K562 (cell line): ENCODE measurements around the gene FBN3. TPM values are rescaled to one million over a fixed set of nuclear protein-coding genes. Genes with fewer than 3 reads are reported as not detected.
A peak's percentile ranks its signal among the peaks of the same experiment; 100 is the strongest.

Experiments
- ATAC-seq: fragments of 200-7000 bp; cut with Tn5 transposase; 3 replicates; pipeline ENCODE4 v1.9.1; 2020; ENCODE audit warnings: moderate library complexity
- BruUV-seq: library from RNA; stranded (reverse); fragments of 400-500 nt; replicated peaks from 2 replicates; lab custom pipeline; 2021; lab: Mats Ljungman, UMichigan
- CTCF ChIA-PET: fragments of 300-600 bp; formaldehyde crosslinking; extraction: SDS; loops from one replicate; lab custom pipeline; 2021; ENCODE audit warnings: low intra/inter-chr PET ratio; lab: Yijun Ruan, JAX
- POLR2A ChIA-PET: fragments of 300-600, 350-650 bp; sonication (Branson Sonifier 250); formaldehyde crosslinking; extraction: SDS; loops from one replicate; lab custom pipeline; 2021; ENCODE audit warnings: antibody characterized with exemption, inconsistent platforms; lab: Yijun Ruan, JAX
- DNase-seq, 4 experiments: peaks; one replicate each; pipeline versions ENCODE4 v3.0.0 to v3.0.0-alpha.2; 2011 to 2018; ENCODE audit warnings: low spot score in 3 of 4, mixed read lengths in 3 of 4; ENCODE audit errors: extremely low read depth in 1 of 4
- FAIRE-seq: peaks from 2 replicates; lab custom pipeline; 2011; peaks lifted over from hg19 to GRCh38; lab: Jason Lieb, UNC
- H2AFZ ChIP-seq: 2 replicates; pipeline ENCODE4 v1.6.0; 2011; ENCODE audit warnings: low read depth, low read length, control low read depth, inconsistent platforms
- H3K27ac ChIP-seq: fragments of 200-600 bp; 3 replicates; pipeline ENCODE4 v1.8.0; 2011; ENCODE audit warnings: low read depth, mild to moderate bottlenecking, control low read depth, inconsistent platforms, low read length, moderate library complexity, mixed read lengths; ENCODE audit errors: extremely low read depth
- H3K27me3 ChIP-seq, 2 experiments: fragments of 300-600 bp in 1 of 2; 2 replicates in 1 of 2; 3 replicates in 1 of 2; pipeline versions ENCODE4 v1.6.0 to v1.8.0; 2011; ENCODE audit warnings: inconsistent platforms in 2 of 2, low read length in 2 of 2, mild to moderate bottlenecking in 1 of 2, mixed read lengths in 1 of 2, moderate library complexity in 1 of 2; ENCODE audit not compliant: control insufficient read depth in 2 of 2, insufficient read depth in 2 of 2
- H3K36me3 ChIP-seq: fragments of 300-600 bp; 3 replicates; pipeline ENCODE4 v1.8.0; 2011; ENCODE audit warnings: mild to moderate bottlenecking, low read length, inconsistent platforms; ENCODE audit not compliant: control insufficient read depth, insufficient read depth
- H3K4me1 ChIP-seq, 2 experiments: fragments of 200-600 bp in 1 of 2; replicated peaks in 1 of 2; 2 replicates in 1 of 2; 3 replicates in 1 of 2; pipeline versions ENCODE4 v1.5.1 to v1.8.0; 2011; ENCODE audit warnings: inconsistent platforms in 2 of 2, low read length in 2 of 2, mild to moderate bottlenecking in 1 of 2, mixed read lengths in 1 of 2, moderate library complexity in 1 of 2; ENCODE audit not compliant: control insufficient read depth in 2 of 2, insufficient read depth in 2 of 2
- H3K4me2 ChIP-seq: 2 replicates; pipeline ENCODE4 v1.6.1; 2011; ENCODE audit warnings: low read length, control low read depth, inconsistent platforms, mixed read lengths; ENCODE audit not compliant: insufficient read depth
- H3K4me3 ChIP-seq: fragments of 200-600 bp; sonication (generic), shearing (Covaris generic); 2 replicates; pipeline ENCODE4 v1.5.1; 2016; ENCODE audit warnings: control low read depth, inconsistent platforms
- H3K79me2 ChIP-seq: fragments of 200-600 bp; 3 replicates; pipeline ENCODE4 v1.8.0; 2011; ENCODE audit warnings: low read length, inconsistent platforms; ENCODE audit not compliant: control insufficient read depth, insufficient read depth
- H3K9ac ChIP-seq, 2 experiments: 2 replicates each; pipeline versions ENCODE4 v1.6.0 to v1.6.1; 2011; ENCODE audit warnings: low read depth in 2 of 2, low read length in 2 of 2, control low read depth in 1 of 2, inconsistent platforms in 1 of 2, mild to moderate bottlenecking in 1 of 2, mixed read lengths in 1 of 2; ENCODE audit not compliant: insufficient read depth in 1 of 2
- H3K9me1 ChIP-seq: one replicate; pipeline ENCODE4 v1.6.0; 2011; ENCODE audit warnings: inconsistent platforms, mild to moderate bottlenecking, low read length, moderate library complexity; ENCODE audit not compliant: control insufficient read depth, insufficient read depth
- H3K9me3 ChIP-seq: replicated peaks from 2 replicates; pipeline ENCODE4 v1.5.1; 2011; ENCODE audit warnings: low read depth, low read length, inconsistent platforms; ENCODE audit not compliant: control insufficient read depth, insufficient read depth
- H4K20me1 ChIP-seq: replicated peaks from 2 replicates; pipeline ENCODE4 v1.6.1; 2011; ENCODE audit warnings: low read length, inconsistent platforms, mixed read lengths; ENCODE audit not compliant: control insufficient read depth, insufficient read depth
- CREM ChIP-seq: IDR thresholded peaks from 2 replicates; pipeline ENCODE4 v1.6.1; 2014; ENCODE audit warnings: antibody characterized with exemption, low read depth
- DEAF1 ChIP-seq: fragments of 450-650 bp; formaldehyde crosslinking; IDR thresholded peaks from 2 replicates; pipeline ENCODE4 v1.4.0; 2020; ENCODE audit warnings: mild to moderate bottlenecking, moderate library complexity
- RCOR1 ChIP-seq, 2 experiments: IDR thresholded peaks; 2 replicates each; pipeline ENCODE4 v1.6.1; 2012; ENCODE audit warnings: low read depth in 2 of 2, low read length in 2 of 2, borderline replicate concordance in 1 of 2, improper control_type of control experiment in 1 of 2
- TBL1XR1 ChIP-seq, 2 experiments: IDR thresholded peaks; 2 replicates each; pipeline ENCODE4 v1.6.1; 2012; ENCODE audit warnings: improper control_type of control experiment in 2 of 2, low read length in 2 of 2, mild to moderate bottlenecking in 1 of 2
- ZBTB33 ChIP-seq: sonication (generic); formaldehyde crosslinking; IDR thresholded peaks from 2 replicates; pipeline ENCODE4 v1.8.1; 2023; ENCODE audit warnings: mild to moderate bottlenecking, missing genetic modification reagents
- ZBTB40 ChIP-seq, 2 experiments: fragments of 450-650 bp in 1 of 2; sonication (generic) in 1 of 2; formaldehyde crosslinking in 1 of 2; IDR thresholded peaks; 2 replicates each; pipeline versions ENCODE4 v1.7.1 to v1.9.0; 2016 to 2022; ENCODE audit warnings: inconsistent platforms in 1 of 2, mild to moderate bottlenecking in 1 of 2, missing genetic modification reagents in 1 of 2
- ZNF384 ChIP-seq: IDR thresholded peaks from 2 replicates; pipeline ENCODE4 v1.6.1; 2012; ENCODE audit warnings: low read depth, low read length, improper control_type of control experiment
- WGBS: fragments of 100-300 bp; shearing (Covaris generic); methylation state at CpG from one replicate; pipeline ENCODE4 v1.1.6; 2016; ENCODE audit warnings: low coverage, mixed read lengths; ENCODE audit not compliant: insufficient coverage; ENCODE audit errors: missing lambda C conversion rate; 5-methylcytosine and 5-hydroxymethylcytosine counted together
- in situ Hi-C: fragments of 300-500 bp; cut with MboI; formaldehyde crosslinking; loops from 4 replicates; pipeline ENCODE4 v1.15.0; 2018; ENCODE audit warnings: inconsistent platforms, mixed read lengths
- intact Hi-C: fragments of 100-400 bp; cut with micrococcal nuclease; formaldehyde crosslinking; loops from 2 replicates; pipeline ENCODE4 v1.14.2; 2022
- polyA plus RNA-seq, 8 experiments: library from polyadenylated mRNA; depleted of rRNA in 4 of 8; stranded (reverse) in 5 of 8; unstranded in 3 of 8; fragments of >200 nt; fragmentation: Nextera tagmentation in 2 of 8; fragmentation: Illumina TruSeq in 1 of 8; extraction: Ambion mirVana in 2 of 8; extraction: Trizol in 1 of 8; gene quantifications; 2 replicates each; pipeline versions ENCODE4 v1.2.1 to v1.2.3, GENCODE V29; 2011 to 2014; ENCODE audit warnings: inconsistent platforms in 1 of 8, missing spikeins in 1 of 8
- total RNA-seq, 7 experiments: library from RNA; depleted of rRNA in 6 of 7; stranded (reverse); fragments of >200 nt in 6 of 7; fragmentation: Illumina TruSeq in 2 of 7; extraction: Trizol in 2 of 7; gene quantifications; 2 replicates each; pipeline versions ENCODE4 v1.2.1 to v1.2.3, GENCODE V29; 2011 to 2021; ENCODE audit warnings: low replicate concordance in 1 of 7

FBN3 gene
- total and polyA plus RNA-seq, 9 of the 15 experiments (the other 6 are each of a cell fraction or from before 2014, with no cell fraction given): under 0.01 to 0.29 (median 0.01) TPM; not detected in 4

GRCh38 chr19:8017808-8018207 is 131.6 kb downstream of the FBN3 start:
- Histone ChIP-seq H3K4me2 (no peak overlapping the region), H3K9me3 (no peaks in the 10 kb centered on the region), H3K27me3 (no peaks in the 10 kb centered on the region), H3K36me3 (peaks cover 3% of the 10 kb centered on the region; the same call in 2 of the 3 replicates), H3K4me3 (no peak overlapping the region), H4K20me1 (no peaks in the 10 kb centered on the region), H3K9ac (peak overlapping the region in 1 of 2 experiments; percentile 16; a peak in 1 of 4 replicates), H3K27ac (no peak overlapping the region), H2AFZ (peak overlapping the region; percentile 47), H3K4me1 (peaks cover 10 to 12% of the 10 kb centered on the region in 2 experiments; a peak in 4 of 5 replicates), H3K9me1 (no peaks in the 10 kb centered on the region), H3K79me2 (no peaks in the 10 kb centered on the region)
- WGBS: 54% methylated on average over 14 of the region's 14 CpGs
- no TSS peak for BruUV-seq
- POLR2A ChIA-PET: no interaction called here
- DNase-seq (peak; percentile 57 to 76 (median 62)), FAIRE-seq (peak; percentile 77), ATAC-seq (peak; percentile 96)
- intact Hi-C loops (loop anchor here (1.0 to 10.0 kb wide), 3 partner anchors 51 to 237 kb away; no protein-coding TSS in a partner anchor), in situ Hi-C loops (loop anchor here (5.0 kb wide), 2 partner anchors 139 to 234 kb away; no protein-coding TSS in a partner anchor)
- CTCF ChIA-PET: interaction anchor here (0.6 to 0.8 kb wide), 5 partner anchors 52 to 592 kb away, joined by 3 to 7 read pairs (median 3); partner anchors contain the start of genes ADAMTS10 and TRAPPC5
- TF ChIP-seq ZNF384 (peak; percentile 45), TBL1XR1 (IDR thresholded peaks at IDR 0.05; ENCODE audit: low read length in 2 of 2) (no peak), RCOR1 (IDR thresholded peaks at IDR 0.05; ENCODE audit: borderline replicate concordance in 1 of 2, low read depth in 2 of 2, low read length in 2 of 2) (0 out of 4 replicates have a peak, but pooled peaks of 1 of the 2 experiments have one; percentile 36), DEAF1 (CRISPR knock-in tag) (peak; percentile 66), ZBTB33 (CRISPR knock-in tag) (0 out of 2 replicates have a peak, but pooled peaks have one; percentile 55), CREM (peak; percentile 67; the same call in 1 of the 2 replicates), ZBTB40 (IDR thresholded peaks at IDR 0.05) (peak; percentile 57; the same call in 1 of the 2 replicates), ZBTB40 (CRISPR knock-in tag; IDR thresholded peaks at IDR 0.05) (peak; percentile 45; the same call in 1 of the 2 replicates)
